Psoas muscle (tissue), 8 donors: Measurements from ENCODE around the gene CD3E. TPM values are rescaled to one million over a fixed set of nuclear protein-coding genes. Genes with fewer than 3 reads are reported as not detected.

Source experiments
- ATAC-seq, 4 donors: fragments of 200-7000 bp; cut with Tn5 transposase; one replicate each; pipeline ENCODE4 v1.9.1; 2020; ENCODE audit warnings: moderate library complexity in 3 of 4, mild to moderate bottlenecking in 2 of 4
- DNase-seq, 2 donors: peaks; one replicate each; pipeline ENCODE4 v3.0.0-alpha.2; 2020
- H3K27ac ChIP-seq: fragments of 200-600 bp; one replicate; pipeline ENCODE4 v1.8.0; 2022
- H3K27me3 ChIP-seq, 3 donors: fragments of 200-600 bp in 1 of 3; one replicate each; pipeline versions ENCODE4 v1.6.1 to v1.8.0; 2013 to 2022; ENCODE audit warnings: low read length in 2 of 3, mild to moderate bottlenecking in 2 of 3, moderate library complexity in 1 of 3; ENCODE audit not compliant: insufficient read depth in 3 of 3
- H3K36me3 ChIP-seq, 2 donors: fragments of 200-600 bp in 1 of 2; one replicate each; pipeline versions ENCODE4 v1.6.1 to v1.8.0; 2013 to 2022; ENCODE audit warnings: low read depth in 1 of 2, mild to moderate bottlenecking in 1 of 2, moderate library complexity in 1 of 2; ENCODE audit not compliant: insufficient read depth in 1 of 2
- H3K4me1 ChIP-seq: fragments of 200-600 bp; one replicate; pipeline ENCODE4 v1.8.0; 2022
- H3K4me3 ChIP-seq: fragments of 200-600 bp; one replicate; pipeline ENCODE4 v1.8.0; 2022; ENCODE audit warnings: mild to moderate bottlenecking
- H3K9me3 ChIP-seq: fragments of 200-600 bp; one replicate; pipeline ENCODE4 v1.8.0; 2022
- CTCF ChIP-seq: fragments of 200-600 bp; IDR thresholded peaks from one replicate; pipeline ENCODE4 v1.8.0; 2022; ENCODE audit warnings: antibody characterized with exemption
- WGBS, 3 donors: extraction: QIAGEN DNeasy Blood & Tissue Kit; methylation state at CpG; one replicate each; pipeline versions ENCODE4 v1.1.6 to v1.1.7; 2013; 5-methylcytosine and 5-hydroxymethylcytosine counted together
- intact Hi-C, 2 donors: fragments of 100-400 bp; cut with DNase I; formaldehyde crosslinking; loops; one replicate each; pipeline versions ENCODE4 v1.11.0 to v1.14.2; 2022
- polyA plus RNA-seq, 3 donors: library from polyadenylated mRNA; stranded (reverse); fragments of 200-250 nt; gene quantifications; one replicate each; pipeline ENCODE4 v1.2.3, GENCODE V29; 2013
- total RNA-seq, 4 donors: library from RNA; stranded (reverse); fragmentation: NEBNext Ultra II Directional in 2 of 4; extraction: Animal tissue kit (Norgen Biotek cat#: 25700) in 2 of 4; gene quantifications; one replicate each; pipeline versions ENCODE4 v1.2.1 to v1.2.4, GENCODE V29; 2021 to 2023
- donor health status: healthy with polysubstance abuse.
- donor health status: DM: no; HTN: no; CAD: no; lungs with moderate emphysema.
- donor health status: Bipolar disorder and iron deficiency.
- donor health status: healthy.
- donor health status: DM: yes; HTN: yes; CAD: no.
- donor health status: DM: no; HTN: no; CAD: no.
- donor health status: DM: no; HTN: no; CAD: no.
- donor health status: DM: yes; HTN: yes; CAD: no.

The CD3E gene
- total and polyA plus RNA-seq, 7 donors: 0.15 to 1.2 (median 0.27) TPM

- intact Hi-C loops: no loop called here
- no peak for TF ChIP-seq CTCF
- WGBS, 3 donors: 80 to 87% (median 83%) methylated on average over 4 of the region's 4 CpGs
These were observed 37.0 kb upstream of the CD3E start for GRCh38 chr11:118267486-118267885.

GRCh38 chr11:118272001-118272400 is 32.5 kb upstream of the CD3E start:
- Histone ChIP-seq H3K4me1 (no peaks in the 10 kb centered on the region), H3K4me3 (no peak overlapping the region), H3K9me3 (no peaks in the 10 kb centered on the region), H3K27me3 (peaks cover 0 to 21% (median 16%) of the 10 kb centered on the region in 3 donors), H3K27ac (no peak overlapping the region), H3K36me3 (no peaks in the 10 kb centered on the region)
- ATAC-seq (no peak), DNase-seq (no peak)
- no peak for TF ChIP-seq CTCF
- intact Hi-C loops: no loop called here
- 56 to 62% (median 59%) methylated on average over 2 of the region's 2 CpGs for WGBS, 3 donors

More at GRCh38 chr11:118267486-118267885, 37.0 kb upstream of the CD3E start:
- H3K27me3 ChIP-seq: peaks cover 1 to 38% (median 6%) of the 10 kb centered on the region in 3 donors
- H3K4me1 ChIP-seq: no peaks in the 10 kb centered on the region
- H3K4me3 ChIP-seq: no peak overlapping the region
- no peak for DNase-seq
- no peak overlapping the region for H3K27ac ChIP-seq
- ATAC-seq: no peak
- no peaks in the 10 kb centered on the region for H3K9me3 ChIP-seq
- H3K36me3 ChIP-seq: no peaks in the 10 kb centered on the region

- Histone ChIP-seq H3K36me3 (no peaks in the 10 kb centered on the region), H3K4me3 (no peak overlapping the region), H3K27ac (no peak overlapping the region), H3K9me3 (no peaks in the 10 kb centered on the region), H3K27me3 (peaks cover 0 to 21% (median 18%) of the 10 kb centered on the region in 3 donors), H3K4me1 (no peaks in the 10 kb centered on the region)
- DNase-seq (no peak), ATAC-seq (no peak)
- WGBS, 3 donors: 78 to 86% (median 86%) methylated on average over 2 of the region's 2 CpGs
- TF ChIP-seq CTCF: no peak
- intact Hi-C loops: no loop called here
These were observed 30.3 kb upstream of the CD3E start for GRCh38 chr11:118274186-118274585.

- intact Hi-C loops: no loop called here
- DNase-seq: no peak
- WGBS, 3 donors: 50 to 61% (median 60%) methylated on average over 4 of the region's 4 CpGs
- no peak overlapping the region for H3K4me3 ChIP-seq
- no peaks in the 10 kb centered on the region for H3K4me1 ChIP-seq
- peak in 1 of 4 donors; percentile 34 for ATAC-seq
- H3K9me3 ChIP-seq: no peaks in the 10 kb centered on the region
- TF ChIP-seq CTCF: no peak
- H3K27ac ChIP-seq: peak overlapping the region; percentile 23
- no peaks in the 10 kb centered on the region for H3K36me3 ChIP-seq
- H3K27me3 ChIP-seq: peaks cover 0 to 18% (median 16%) of the 10 kb centered on the region in 3 donors
These were observed 29.4 kb upstream of the CD3E start for GRCh38 chr11:118275176-118275575.

- no peak for DNase-seq
- intact Hi-C loops: no loop called here
- Histone ChIP-seq H3K4me3 (no peak overlapping the region), H3K27ac (no peak overlapping the region), H3K4me1 (no peaks in the 10 kb centered on the region), H3K36me3 (no peaks in the 10 kb centered on the region), H3K27me3 (peaks cover 0 to 17% (median 16%) of the 10 kb centered on the region in 3 donors), H3K9me3 (no peaks in the 10 kb centered on the region)
- TF ChIP-seq CTCF: no peak
- WGBS, 3 donors: 29 to 49% (median 33%) methylated on average over 1 of the region's 1 CpG
- ATAC-seq: no peak
These were observed 28.1 kb upstream of the CD3E start for GRCh38 chr11:118276422-118276821.
